Uterus (tissue), 4 donors: ENCODE results near the gene CTDSP2. TPM values are rescaled to one million over a fixed set of nuclear protein-coding genes. Genes with fewer than 3 reads are reported as not detected.
A peak's percentile ranks its signal among the peaks of the same experiment; 100 is the strongest.
"Not testable (repeated sequence)": the region's sequence is repeated elsewhere in the genome, so short reads cannot be mapped to it uniquely, and the experiment has no call there.

Experiments used
- DNase-seq, 2 donors: peaks; one replicate each; pipeline ENCODE4 v3.0.0-alpha.2; 2019 to 2020
- H3K27ac ChIP-seq, 2 donors: fragments of 200-600 bp; sonication (generic); 1 replicate in 1 of 2; 2 replicates in 1 of 2; pipeline ENCODE4 v1.5.1; 2016 to 2018
- H3K27me3 ChIP-seq, 2 donors: fragments of 200-600 bp; sonication (generic); one replicate each; pipeline ENCODE4 v1.5.1; 2018 to 2019; ENCODE audit warnings: control low read depth in 1 of 2
- H3K36me3 ChIP-seq, 2 donors: fragments of 200-600 bp; sonication (generic); one replicate each; pipeline ENCODE4 v1.5.1; 2019; ENCODE audit warnings: control low read depth in 1 of 2
- H3K4me1 ChIP-seq, 2 donors: fragments of 200-600 bp; sonication (generic); one replicate each; pipeline ENCODE4 v1.5.1; 2018 to 2019; ENCODE audit warnings: control low read depth in 1 of 2
- H3K4me3 ChIP-seq, 2 donors: fragments of 200-600 bp; sonication (generic); 1 replicate in 1 of 2; 2 replicates in 1 of 2; pipeline ENCODE4 v1.5.1; 2018 to 2019; ENCODE audit warnings: mild to moderate bottlenecking in 1 of 2
- H3K9me3 ChIP-seq, 2 donors: fragments of 200-600 bp; sonication (generic); one replicate each; pipeline ENCODE4 v1.5.1; 2019; ENCODE audit warnings: control low read depth in 1 of 2
- CTCF ChIP-seq, 4 experiments: fragments of 200-600 bp in 2 of 4; fragments of 450-650 bp in 2 of 4; sonication (generic) in 2 of 4; IDR thresholded peaks; one replicate each; pipeline ENCODE4 v1.5.1; 2016 to 2019; ENCODE audit warnings: antibody characterized with exemption in 4 of 4, mild to moderate bottlenecking in 2 of 4, moderate library complexity in 1 of 4
- POLR2A ChIP-seq, 2 donors: fragments of 450-650 bp; IDR thresholded peaks; one replicate each; pipeline ENCODE4 v1.6.1; 2016; ENCODE audit warnings: antibody characterized with exemption in 2 of 2, mild to moderate bottlenecking in 1 of 2, moderate library complexity in 1 of 2
- intact Hi-C: fragments of 100-400 bp; cut with DNase I; formaldehyde crosslinking; loops from one replicate; pipeline ENCODE4 v1.15.1; 2023; ENCODE audit warnings: low total_unique reads
- total RNA-seq, 4 donors: library from RNA; depleted of rRNA in 3 of 4; stranded (reverse); fragments of >200 nt in 3 of 4; gene quantifications; one replicate each; pipeline versions ENCODE4 v1.1.0 to v1.2.4, GENCODE V29; 2014 to 2023
- donor health status: DM: yes; HTN: yes; CAD: no.

Gene CTDSP2
- total RNA-seq, 4 donors from 2014 or later = 66.2 to 212 (median 90.9) TPM

GRCh38 chr12:57889500-57889989 lies 43.0 kb upstream of the CTDSP2 start:
- Histone ChIP-seq H3K27me3 (no peaks in the 10 kb centered on the region), H3K9me3 (no peaks in the 10 kb centered on the region), H3K27ac (peak overlapping the region; percentile 87 to 98), H3K4me1 (peaks cover 24 to 25% of the 10 kb centered on the region in 2 donors), H3K4me3 (peak overlapping the region in 1 of 2 donors; percentile 7), H3K36me3 (no peaks in the 10 kb centered on the region)
- intact Hi-C loops = no loop called here
- DNase-seq = peak; percentile 88 to 89
- TF ChIP-seq POLR2A (IDR thresholded peaks at IDR 0.05) (peak; percentile 32 to 57), CTCF (IDR thresholded peaks at IDR 0.05) (no peak)

DNA sequence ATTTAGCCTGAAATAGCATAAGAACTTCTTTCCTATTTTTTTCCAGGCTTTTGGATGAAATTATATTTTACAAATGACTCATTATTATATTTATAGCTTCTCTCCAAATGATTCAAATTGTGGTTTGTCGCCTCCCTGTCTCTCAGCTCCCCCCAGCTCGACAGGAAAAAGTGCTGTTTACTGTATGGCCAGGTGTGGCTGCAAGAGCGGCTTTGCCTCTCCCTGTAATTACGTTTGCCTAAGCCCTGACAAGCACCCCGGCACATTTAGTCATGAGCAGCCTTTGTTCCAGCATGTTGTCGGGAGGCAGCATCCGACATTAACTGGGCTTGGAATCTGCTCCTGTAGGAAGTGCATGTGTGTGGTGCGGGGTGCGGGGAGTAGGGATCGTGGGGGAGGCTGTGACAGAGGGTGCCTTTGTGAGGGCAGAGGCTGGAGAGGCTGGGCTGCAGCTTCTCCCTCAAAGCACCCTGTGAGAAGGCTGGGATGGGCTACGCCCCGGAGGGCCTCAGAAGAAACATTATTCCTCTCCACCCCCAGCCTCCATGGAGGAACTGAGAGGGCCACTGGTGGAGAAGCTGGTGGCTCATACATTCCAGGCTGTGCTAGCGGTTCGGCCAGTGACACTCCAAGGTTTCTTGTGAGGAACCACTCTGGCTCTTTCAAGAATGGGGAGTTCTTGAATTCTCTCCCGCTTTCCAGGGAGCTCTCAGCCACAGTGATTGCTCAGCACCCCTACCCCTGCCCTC lies 42.1 kb upstream of the CTDSP2 start:
- intact Hi-C loops = no loop called here
- H3K4me3 ChIP-seq = peak overlapping the region in 1 of 2 donors; percentile 7

GRCh38 chr12:57887631-57888408 lies 41.3 kb upstream of the CTDSP2 start:
- intact Hi-C loops = no loop called here
- TF ChIP-seq POLR2A (IDR thresholded peaks at IDR 0.05) = no peak
- TF ChIP-seq CTCF (IDR thresholded peaks at IDR 0.05) = no peak
- no peaks in the 10 kb centered on the region for H3K36me3 ChIP-seq
- DNase-seq = peak; percentile 55 to 59
- H3K4me1 ChIP-seq = peaks cover 15 to 16% of the 10 kb centered on the region in 2 donors
- no peak overlapping the region for H3K4me3 ChIP-seq
- no peaks in the 10 kb centered on the region for H3K9me3 ChIP-seq
- no peaks in the 10 kb centered on the region for H3K27me3 ChIP-seq
- H3K27ac ChIP-seq = peak overlapping the region; percentile 87 to 98

More for the DNA sequence above, 42.1 kb upstream of the CTDSP2 start:
- DNase-seq = peak in 1 of 2 donors; percentile 67
- no peaks in the 10 kb centered on the region for H3K9me3 ChIP-seq
- peak overlapping the region; percentile 87 to 98 for H3K27ac ChIP-seq
- TF ChIP-seq CTCF (IDR thresholded peaks at IDR 0.05) (no peak), POLR2A (IDR thresholded peaks at IDR 0.05) (peak in 1 of 2 donors; percentile 27)
- H3K4me1 ChIP-seq = peaks cover 21% of the 10 kb centered on the region in 2 donors
- no peaks in the 10 kb centered on the region for H3K27me3 ChIP-seq
- H3K36me3 ChIP-seq = no peaks in the 10 kb centered on the region

GRCh38 chr12:57886964-57887363 lies 40.4 kb upstream of the CTDSP2 start:
- H3K27me3 ChIP-seq, intact Hi-C loops, DNase-seq, H3K36me3 ChIP-seq, H3K9me3 ChIP-seq, H3K4me3 ChIP-seq: not testable (repeated sequence)
- Histone ChIP-seq H3K4me1 (peaks cover 15% of the 10 kb centered on the region in 2 donors), H3K27ac (peak overlapping the region; percentile 87 to 98)

DNA sequence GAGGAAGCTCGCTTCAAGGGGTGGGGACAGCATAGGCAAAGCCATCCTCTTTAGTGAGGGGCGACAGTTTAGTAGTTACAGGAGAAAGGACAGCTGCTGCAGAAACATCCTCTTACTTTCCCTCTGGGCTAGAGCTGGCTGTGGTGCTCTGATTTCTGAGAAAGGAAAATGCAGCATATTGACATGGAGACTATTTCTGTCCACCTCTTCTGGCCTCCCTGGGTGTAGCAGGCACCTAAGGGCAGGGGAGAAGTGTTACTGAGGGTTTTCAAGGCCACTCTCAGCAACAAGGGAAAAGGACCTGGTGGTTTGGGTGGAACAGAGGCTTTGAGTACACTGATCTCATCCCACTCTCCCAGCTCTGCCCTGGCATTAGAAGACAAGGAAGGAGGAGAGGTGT lies 40.0 kb upstream of the CTDSP2 start:
- no peaks in the 10 kb centered on the region for H3K36me3 ChIP-seq
- no peaks in the 10 kb centered on the region for H3K27me3 ChIP-seq
- no peaks in the 10 kb centered on the region for H3K9me3 ChIP-seq
- no peak overlapping the region for H3K4me3 ChIP-seq
- peaks cover 15% of the 10 kb centered on the region in 2 donors for H3K4me1 ChIP-seq
- no peak for TF ChIP-seq POLR2A (IDR thresholded peaks at IDR 0.05)
- no peak for TF ChIP-seq CTCF (IDR thresholded peaks at IDR 0.05)
- no peak for DNase-seq
- intact Hi-C loops = no loop called here
- H3K27ac ChIP-seq = peak overlapping the region; percentile 87 to 98
